Mammary epithelial cell (primary cell): ENCODE measurements around the gene NEDD8.

ENCODE experiments used
- EZH2 ChIP-seq: IDR thresholded peaks from 2 replicates; pipeline ENCODE4 v1.6.1; 2012; ENCODE audit warnings: low read length, inconsistent platforms, borderline replicate concordance
- TF ChIP-seq, protein P1 (sequence below), 2 donors: IDR thresholded peaks in 1 of 2; conservative IDR thresholded peaks in 1 of 2; 2 replicates each; pipeline ENCODE4 v1.5.1; 2011 to 2012; ENCODE audit warnings: inconsistent platforms in 2 of 2, low read length in 2 of 2, mild to moderate bottlenecking in 2 of 2, control low read depth in 1 of 2, low read depth in 1 of 2; ENCODE audit not compliant: insufficient read depth in 1 of 2; ENCODE audit errors: extremely low read depth in 1 of 2

DNA sequence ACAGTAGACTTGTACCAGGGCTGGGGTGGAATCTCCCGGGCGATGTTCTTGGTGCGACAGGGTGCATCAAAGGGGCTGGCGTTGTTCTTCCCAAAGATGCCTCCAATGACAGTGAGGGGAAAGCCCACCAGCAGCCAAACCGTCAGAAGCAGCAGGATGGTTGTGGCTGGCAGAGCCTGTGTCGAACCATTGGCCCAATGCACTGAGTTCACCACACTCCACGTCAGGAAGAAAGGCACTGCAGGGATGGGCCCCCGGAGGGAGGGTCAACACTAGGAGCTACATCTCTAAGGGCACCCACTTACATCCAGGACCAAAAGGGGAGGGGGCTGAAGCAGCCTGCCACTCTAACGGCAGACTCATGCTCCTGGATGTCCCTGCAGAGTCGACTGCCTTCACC, 41.8 kb downstream of the NEDD8 start:
- TF ChIP-seq, protein P1, sequence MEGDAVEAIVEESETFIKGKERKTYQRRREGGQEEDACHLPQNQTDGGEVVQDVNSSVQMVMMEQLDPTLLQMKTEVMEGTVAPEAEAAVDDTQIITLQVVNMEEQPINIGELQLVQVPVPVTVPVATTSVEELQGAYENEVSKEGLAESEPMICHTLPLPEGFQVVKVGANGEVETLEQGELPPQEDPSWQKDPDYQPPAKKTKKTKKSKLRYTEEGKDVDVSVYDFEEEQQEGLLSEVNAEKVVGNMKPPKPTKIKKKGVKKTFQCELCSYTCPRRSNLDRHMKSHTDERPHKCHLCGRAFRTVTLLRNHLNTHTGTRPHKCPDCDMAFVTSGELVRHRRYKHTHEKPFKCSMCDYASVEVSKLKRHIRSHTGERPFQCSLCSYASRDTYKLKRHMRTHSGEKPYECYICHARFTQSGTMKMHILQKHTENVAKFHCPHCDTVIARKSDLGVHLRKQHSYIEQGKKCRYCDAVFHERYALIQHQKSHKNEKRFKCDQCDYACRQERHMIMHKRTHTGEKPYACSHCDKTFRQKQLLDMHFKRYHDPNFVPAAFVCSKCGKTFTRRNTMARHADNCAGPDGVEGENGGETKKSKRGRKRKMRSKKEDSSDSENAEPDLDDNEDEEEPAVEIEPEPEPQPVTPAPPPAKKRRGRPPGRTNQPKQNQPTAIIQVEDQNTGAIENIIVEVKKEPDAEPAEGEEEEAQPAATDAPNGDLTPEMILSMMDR (conservative IDR thresholded peaks at IDR 0.05 in 1 of 2, IDR thresholded peaks at IDR 0.05 in 1 of 2; ENCODE audit: extremely low read depth in 1 of 2, insufficient read depth in 1 of 2, low read depth in 1 of 2, low read length in 2 of 2): no peak
- TF ChIP-seq EZH2: no peak
